Measurements from ENCODE around the gene PRDM16.

Gene PRDM16

GRCh38 chr1:3222042-3222692 is 153.2 kb downstream of the PRDM16 start:
- H3K27ac ChIP-seq, result no peak overlapping the region
- TF ChIP-seq ZFX (IDR thresholded peaks at IDR 0.05) (no peak), CTCF (conservative IDR thresholded peaks at IDR 0.05) (no peak)

- TF ChIP-seq ZFX (IDR thresholded peaks at IDR 0.05), result no peak
- no peak for TF ChIP-seq CTCF (conservative IDR thresholded peaks at IDR 0.05)
- no peak overlapping the region for H3K27ac ChIP-seq
Measured at GRCh38 chr1:3225661-3226060, 156.7 kb downstream of the PRDM16 start.

- TF ChIP-seq CTCF (conservative IDR thresholded peaks at IDR 0.05) (no peak), ZFX (IDR thresholded peaks at IDR 0.05) (no peak)
Measured at GRCh38 chr1:3226191-3226590, 157.2 kb downstream of the PRDM16 start.

GRCh38 chr1:3226701-3227350 is 157.8 kb downstream of the PRDM16 start:
- no peak overlapping the region for H3K27ac ChIP-seq
- no peak for TF ChIP-seq CTCF (conservative IDR thresholded peaks at IDR 0.05)
- no peak for TF ChIP-seq ZFX (IDR thresholded peaks at IDR 0.05)

More at GRCh38 chr1:3226191-3226590, 157.2 kb downstream of the PRDM16 start:
- H3K27ac ChIP-seq, result no peak overlapping the region

- TF ChIP-seq ZFX (IDR thresholded peaks at IDR 0.05) (no peak), CTCF (conservative IDR thresholded peaks at IDR 0.05) (no peak)
- H3K27ac ChIP-seq, result no peak overlapping the region
Measured at GRCh38 chr1:3227351-3227704, 158.3 kb downstream of the PRDM16 start.

- TF ChIP-seq CTCF (conservative IDR thresholded peaks at IDR 0.05) (no peak), ZFX (IDR thresholded peaks at IDR 0.05) (no peak)
- no peak overlapping the region for H3K27ac ChIP-seq
Measured at GRCh38 chr1:3227893-3228292, 158.9 kb downstream of the PRDM16 start.

GRCh38 chr1:3229081-3229725 is 160.2 kb downstream of the PRDM16 start:
- H3K27ac ChIP-seq, result no peak overlapping the region
- TF ChIP-seq CTCF (conservative IDR thresholded peaks at IDR 0.05), result no peak
- no peak for TF ChIP-seq ZFX (IDR thresholded peaks at IDR 0.05)

All from C4-2B (cell line).